HepG2 (cell line): ENCODE data around the gene PTGES3. TPM values are rescaled to one million over a fixed set of nuclear protein-coding genes. Genes with fewer than 3 reads are reported as not detected.
A peak's percentile ranks its signal among the peaks of the same experiment; 100 is the strongest.

Source experiments
- FOXA1 ChIP-seq, 2 experiments: fragments of 450-650 bp in 1 of 2; sonication (generic) in 1 of 2; formaldehyde crosslinking in 1 of 2; IDR thresholded peaks; 2 replicates each; pipeline versions ENCODE4 v1.4.0 to v1.6.1; 2016 to 2020; ENCODE audit warnings: missing genetic modification reagents in 1 of 2
- GFI1 ChIP-seq: sonication (generic); formaldehyde crosslinking; IDR thresholded peaks from 2 replicates; pipeline ENCODE4 v1.5.0; 2020; ENCODE audit warnings: missing genetic modification reagents, mild to moderate bottlenecking, borderline replicate concordance
- HNF1A ChIP-seq, 2 experiments: sonication (generic) in 1 of 2; formaldehyde crosslinking in 1 of 2; IDR thresholded peaks; 2 replicates each; pipeline versions ENCODE4 v1.4.0 to v1.6.1; 2016 to 2020; ENCODE audit warnings: borderline replicate concordance in 1 of 2, low read depth in 1 of 2, mild to moderate bottlenecking in 1 of 2, missing genetic modification reagents in 1 of 2
- IRX3 ChIP-seq: sonication (generic); formaldehyde crosslinking; IDR thresholded peaks from 2 replicates; pipeline ENCODE4 v1.8.1; 2023; ENCODE audit warnings: mild to moderate bottlenecking, low read depth, missing genetic modification reagents, borderline replicate concordance
- KIAA2018 ChIP-seq: sonication (generic); formaldehyde crosslinking; IDR thresholded peaks from 2 replicates; pipeline ENCODE4 v1.5.0; 2020; ENCODE audit warnings: mild to moderate bottlenecking, missing genetic modification reagents, borderline replicate concordance
- NR2F2 ChIP-seq: IDR thresholded peaks from 2 replicates; pipeline ENCODE4 v1.6.1; 2012; ENCODE audit warnings: low read depth, inconsistent platforms, borderline replicate concordance
- PHF20 ChIP-seq: sonication (generic); formaldehyde crosslinking; IDR thresholded peaks from 2 replicates; pipeline ENCODE4 v1.5.0; 2020; ENCODE audit warnings: mild to moderate bottlenecking, missing genetic modification reagents
- SP2 ChIP-seq: sonication (generic); formaldehyde crosslinking; IDR thresholded peaks from 2 replicates; pipeline ENCODE4 v1.5.1; 2020; ENCODE audit warnings: mild to moderate bottlenecking, missing genetic modification reagents
- TBX2 ChIP-seq: sonication (generic); formaldehyde crosslinking; IDR thresholded peaks from 2 replicates; pipeline ENCODE4 v1.5.0; 2020; ENCODE audit warnings: missing genetic modification reagents, mild to moderate bottlenecking, borderline replicate concordance
- TCF12 ChIP-seq, 2 experiments: fragments of 450-650 bp in 1 of 2; sonication (generic) in 1 of 2; formaldehyde crosslinking in 1 of 2; IDR thresholded peaks; 2 replicates each; pipeline versions ENCODE4 v1.6.1 to v1.8.0; 2017 to 2022; ENCODE audit warnings: antibody characterized with exemption in 1 of 2, mild to moderate bottlenecking in 1 of 2, missing genetic modification reagents in 1 of 2, moderate library complexity in 1 of 2
- ZNF557 ChIP-seq: sonication (generic); formaldehyde crosslinking; IDR thresholded peaks from 2 replicates; pipeline ENCODE4 v1.4.0; 2020; ENCODE audit warnings: missing genetic modification reagents
- ZNF639 ChIP-seq: conservative IDR thresholded peaks from 2 replicates; pipeline ENCODE4 v1.6.1; 2018; ENCODE audit warnings: missing genetic modification reagents
- polyA plus RNA-seq, 8 experiments: library from polyadenylated mRNA; depleted of rRNA in 3 of 8; stranded (reverse) in 7 of 8; unstranded in 1 of 8; fragments of >200 nt; fragmentation: Illumina TruSeq in 4 of 8; extraction: Trizol in 4 of 8; gene quantifications; 2 replicates each; pipeline versions ENCODE4 v1.2.1 to v1.2.3, GENCODE V29; 2011 to 2016; ENCODE audit warnings: low read depth in 4 of 8, missing spikeins in 1 of 8, mixed read lengths in 1 of 8; ENCODE audit not compliant: insufficient read depth in 1 of 8
- total RNA-seq, 5 experiments: library from RNA; depleted of rRNA; stranded (reverse); fragments of >200 nt; fragmentation: Illumina TruSeq; extraction: Trizol; gene quantifications; 2 replicates each; pipeline ENCODE4 v1.2.3, GENCODE V29; 2016; ENCODE audit warnings: low read depth in 1 of 5

Gene PTGES3
- total and polyA plus RNA-seq, 2 of the 13 experiments (the other 11 are each of a cell fraction or from before 2014, with no cell fraction given) = 54.4 to 159 TPM

GRCh38 chr12:56630180-56630632 lies 57.9 kb downstream of the PTGES3 start, which contains the start of gene BAZ2A (continued):
- TF ChIP-seq HNF1A (IDR thresholded peaks at IDR 0.05; ENCODE audit: low read depth) (no peak), HNF1A (CRISPR knock-in tag; IDR thresholded peaks at IDR 0.05; ENCODE audit: borderline replicate concordance) (no peak; the same call in 1 of the 2 replicates), GFI1 (CRISPR knock-in tag) (no peak), ZNF639 (CRISPR knock-in tag) (0 out of 2 replicates have a peak, but pooled peaks have one; percentile 59), PHF20 (CRISPR knock-in tag) (no peak), ZNF557 (no peak), TBX2 (CRISPR knock-in tag) (peak; percentile 58), TCF12 (IDR thresholded peaks at IDR 0.05) (no peak), TCF12 (CRISPR knock-in tag; IDR thresholded peaks at IDR 0.05) (no peak), FOXA1 (IDR thresholded peaks at IDR 0.05) (no peak), FOXA1 (CRISPR knock-in tag; IDR thresholded peaks at IDR 0.05) (0 out of 2 replicates have a peak, but pooled peaks have one; percentile 20), IRX3 (CRISPR knock-in tag) (no peak), NR2F2 (no peak), KIAA2018 (no peak), SP2 (CRISPR knock-in tag) (no peak)
